Stimulated activated CD4-positive, alpha-beta T cell treated with anti-CD3 and anti-CD28 coated beads, Interleukin-2, amount 100 ng/mL, for 24 hours (primary cell): ENCODE measurements around the gene SCNN1A.

Experiments used
- DNase-seq, 2 donors: peaks; one replicate each; pipeline ENCODE4 v3.0.0-alpha.2; 2020

SCNN1A gene

GRCh38 chr12:6367969-6368892, 7.1 kb downstream of the SCNN1A start:
- DNase-seq, result no peak

GRCh38 chr12:6367065-6367968, 8.0 kb downstream of the SCNN1A start:
- DNase-seq, result peak; percentile 36 to 38

DNA sequence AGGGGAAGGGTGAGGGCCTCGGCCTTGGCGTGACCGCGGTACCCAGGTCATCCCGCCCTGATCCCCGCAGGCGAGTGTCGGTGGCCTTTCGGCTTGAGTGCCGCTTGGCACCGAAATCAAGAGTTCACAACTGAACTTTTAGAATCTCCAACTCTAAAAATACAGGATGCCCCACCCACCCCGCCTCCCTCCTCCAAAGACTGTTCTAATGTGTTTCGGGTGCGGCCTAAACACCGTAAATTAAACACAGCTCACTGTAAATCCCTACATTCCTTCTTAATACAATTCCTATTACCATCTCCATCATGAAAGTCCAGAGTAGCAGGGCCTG, 11.4 kb downstream of the SCNN1A start:
- DNase-seq, result peak in 1 of 2 donors; percentile 30

DNA sequence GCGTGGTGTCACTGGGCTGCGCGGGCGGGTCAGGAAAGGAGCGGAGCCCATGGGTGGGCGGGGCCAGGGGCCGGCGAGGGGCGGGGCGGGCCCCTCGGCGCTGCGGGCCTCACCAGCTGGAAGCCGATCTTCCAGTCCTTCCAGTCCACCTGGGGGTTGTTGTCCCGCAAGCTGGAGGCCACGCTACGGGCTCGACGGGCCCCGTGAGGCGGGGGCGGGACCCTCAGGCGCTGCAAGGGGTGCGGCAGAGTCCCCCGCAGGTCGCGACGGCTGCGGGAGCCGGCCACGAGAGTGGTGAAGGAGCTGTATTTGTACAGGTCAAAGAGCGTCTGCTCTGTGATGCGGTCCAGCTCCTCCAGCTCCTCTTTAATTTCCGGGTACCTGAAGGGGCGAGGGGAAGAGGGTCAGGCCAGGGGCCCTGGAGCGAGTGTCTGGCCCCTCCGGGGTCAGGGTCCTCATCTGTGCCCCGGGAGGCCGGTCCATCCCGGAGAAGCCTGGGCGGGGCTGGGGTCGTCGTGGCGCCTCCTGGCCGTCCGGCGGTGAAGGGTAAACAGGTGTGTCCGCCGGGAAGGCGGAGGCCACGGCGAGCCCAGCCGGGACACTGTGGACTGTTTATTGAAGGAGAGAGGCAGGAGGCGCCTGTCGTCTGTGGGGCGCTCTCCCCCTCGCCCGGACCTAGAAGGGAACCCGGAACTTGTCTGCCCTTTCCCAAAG, 11.9 kb downstream of the SCNN1A start:
- peak; percentile 72 to 79 for DNase-seq

DNA sequence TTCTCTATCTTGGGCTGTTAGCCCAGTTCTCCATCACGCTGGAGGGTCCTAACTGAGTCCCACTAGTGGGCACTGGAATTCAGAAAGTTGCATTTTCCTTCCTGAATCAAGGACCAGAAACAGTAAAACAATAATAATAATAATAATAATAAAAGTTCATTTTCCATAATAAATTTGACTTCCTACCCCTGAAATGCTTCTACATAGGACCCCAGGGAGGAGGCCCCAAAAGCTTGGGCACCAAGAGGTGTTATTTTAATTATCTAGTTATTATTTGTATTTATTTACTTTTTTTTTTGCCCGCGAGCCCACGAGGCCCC, 12.4 kb downstream of the SCNN1A start:
- no peak for DNase-seq

GRCh38 chr12:6362403-6362802, 13.0 kb downstream of the SCNN1A start:
- no peak for DNase-seq

- DNase-seq, result no peak
These were observed 13.5 kb downstream of the SCNN1A start for GRCh38 chr12:6361834-6362233.

- no peak for DNase-seq
These were observed 14.5 kb downstream of the SCNN1A start for GRCh38 chr12:6360578-6361490.

- no peak for DNase-seq
These were observed 15.2 kb downstream of the SCNN1A start for GRCh38 chr12:6360080-6360571.

DNA sequence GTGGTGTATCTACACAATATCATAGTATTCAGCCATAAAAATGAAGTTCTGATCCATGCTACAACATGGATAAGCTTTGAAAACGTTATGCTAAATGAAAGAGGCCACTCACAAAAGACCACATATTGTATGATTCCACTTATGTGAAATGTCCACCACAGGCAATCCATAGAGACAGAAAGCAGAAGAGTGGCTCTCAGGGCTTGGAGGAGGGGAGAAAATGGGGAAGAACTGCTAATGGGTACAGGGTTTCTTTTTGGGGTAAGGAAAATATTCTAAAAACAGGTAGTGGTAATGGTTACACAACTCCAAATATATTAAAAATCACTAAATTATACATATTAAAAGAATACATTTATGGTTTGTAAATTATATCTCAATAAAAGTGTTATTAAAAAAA, 16.5 kb downstream of the SCNN1A start:
- no peak for DNase-seq

- no peak for DNase-seq
These were observed 19.0 kb downstream of the SCNN1A start for GRCh38 chr12:6356374-6356820.

- no peak for DNase-seq
These were observed 19.6 kb downstream of the SCNN1A start for GRCh38 chr12:6355491-6356373.

DNA sequence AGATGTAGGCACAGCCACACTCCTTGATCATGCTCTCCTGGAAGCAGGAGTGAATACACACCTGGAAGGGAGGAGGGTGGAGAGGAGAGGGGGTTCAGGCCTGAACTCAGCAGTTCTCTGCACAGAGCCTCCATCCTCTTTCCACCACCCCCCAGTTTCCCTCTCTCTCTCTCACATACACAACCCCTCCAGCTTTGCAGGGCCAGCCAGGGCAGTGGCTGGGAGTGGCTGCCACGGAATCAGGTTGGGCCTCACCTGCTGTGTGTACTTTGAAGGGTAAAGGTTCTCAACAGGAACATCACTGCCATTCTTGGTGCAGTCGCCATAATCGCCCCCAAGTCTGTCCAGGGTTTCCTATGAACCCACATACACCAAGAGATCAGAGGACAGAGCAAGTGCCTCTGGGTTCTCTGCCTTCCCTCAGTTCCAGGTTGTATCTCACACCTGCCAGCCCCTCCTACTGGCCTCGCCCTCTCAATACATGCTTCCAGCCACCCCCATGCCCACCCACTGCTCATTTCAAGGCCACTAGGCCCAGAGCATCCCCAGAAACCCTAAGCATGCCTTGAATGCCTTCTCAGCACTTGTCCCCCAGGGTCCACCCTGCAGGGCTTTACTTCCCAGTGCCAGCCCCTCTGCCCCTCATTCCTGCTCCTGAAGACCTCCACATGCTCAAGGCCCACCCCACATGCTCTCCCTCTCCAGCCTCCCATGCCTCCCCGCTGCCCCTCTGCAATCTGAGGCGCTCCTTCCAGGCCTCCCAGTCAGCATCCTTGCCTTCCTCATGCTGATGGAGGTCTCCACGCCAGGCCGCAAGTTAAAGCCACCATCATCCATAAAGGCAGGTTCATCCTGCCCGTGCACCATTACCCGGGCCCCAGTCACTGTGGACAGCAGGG, 20.6 kb downstream of the SCNN1A start:
- DNase-seq, result no peak

DNA sequence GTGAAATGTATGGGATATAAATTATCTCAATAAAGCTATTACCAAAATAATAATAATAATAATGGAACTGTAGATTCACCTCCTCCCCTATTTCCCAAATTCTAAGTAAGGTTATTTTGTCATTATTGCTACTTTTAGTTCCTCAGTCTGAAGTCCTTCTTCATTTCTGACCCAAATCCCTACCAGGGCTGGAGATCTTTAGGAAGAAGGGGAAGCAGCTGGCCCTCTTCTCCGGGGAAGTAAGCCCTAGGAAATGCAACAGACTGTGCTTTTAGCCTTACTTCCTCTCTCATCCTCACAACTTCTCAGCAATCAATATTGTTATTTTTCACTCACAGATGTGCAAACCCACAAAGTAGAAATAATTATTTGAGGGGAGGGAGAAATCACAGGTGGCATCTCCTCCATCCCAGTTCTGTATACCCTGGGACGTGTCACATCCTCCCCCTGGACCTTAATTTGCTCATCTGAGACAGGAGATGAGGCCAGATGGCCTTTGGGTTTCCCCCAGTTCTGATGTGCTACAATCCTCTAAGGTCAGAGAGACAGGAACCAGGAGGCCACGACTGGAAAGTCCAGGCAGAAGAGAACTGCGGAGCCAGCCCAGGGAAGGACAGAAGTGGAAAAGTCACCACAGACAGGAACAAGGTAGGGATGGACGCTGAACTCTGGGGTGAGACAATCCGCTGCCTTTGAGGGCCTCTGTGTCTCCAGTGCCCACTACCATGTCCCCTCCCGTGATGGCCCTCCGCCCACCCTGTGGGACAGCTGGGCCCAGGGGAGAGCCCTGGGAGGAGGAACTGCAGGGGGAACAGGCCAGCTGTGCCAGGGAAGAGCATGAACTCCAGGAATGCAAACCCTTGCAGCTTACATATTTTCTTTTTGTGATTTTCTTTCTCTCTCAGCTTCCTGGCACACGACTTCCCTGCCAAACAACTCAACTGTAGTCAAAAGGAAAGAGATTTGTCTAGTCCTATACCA, 22.9 kb downstream of the SCNN1A start:
- no peak for DNase-seq

DNA sequence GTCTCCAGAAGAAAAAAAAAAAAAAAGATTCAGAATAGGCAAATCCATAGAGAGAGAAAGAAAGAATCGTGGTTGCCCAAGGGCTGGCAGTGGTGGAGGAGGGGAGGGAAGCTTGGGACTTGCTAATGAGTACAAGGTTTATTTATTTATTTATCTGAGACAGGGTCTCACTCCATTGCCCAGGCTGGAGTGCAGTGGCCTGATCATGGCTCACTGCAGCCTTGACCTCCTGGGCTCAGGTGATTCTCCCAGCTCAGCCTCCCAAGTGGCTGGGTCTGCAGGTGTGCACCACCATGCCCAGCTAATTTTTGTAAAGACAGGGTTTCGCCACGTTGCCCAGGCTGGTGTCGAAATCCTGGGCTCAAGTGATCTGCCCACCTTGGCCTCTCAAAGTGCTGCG, 23.7 kb downstream of the SCNN1A start:
- DNase-seq, result no peak

DNA sequence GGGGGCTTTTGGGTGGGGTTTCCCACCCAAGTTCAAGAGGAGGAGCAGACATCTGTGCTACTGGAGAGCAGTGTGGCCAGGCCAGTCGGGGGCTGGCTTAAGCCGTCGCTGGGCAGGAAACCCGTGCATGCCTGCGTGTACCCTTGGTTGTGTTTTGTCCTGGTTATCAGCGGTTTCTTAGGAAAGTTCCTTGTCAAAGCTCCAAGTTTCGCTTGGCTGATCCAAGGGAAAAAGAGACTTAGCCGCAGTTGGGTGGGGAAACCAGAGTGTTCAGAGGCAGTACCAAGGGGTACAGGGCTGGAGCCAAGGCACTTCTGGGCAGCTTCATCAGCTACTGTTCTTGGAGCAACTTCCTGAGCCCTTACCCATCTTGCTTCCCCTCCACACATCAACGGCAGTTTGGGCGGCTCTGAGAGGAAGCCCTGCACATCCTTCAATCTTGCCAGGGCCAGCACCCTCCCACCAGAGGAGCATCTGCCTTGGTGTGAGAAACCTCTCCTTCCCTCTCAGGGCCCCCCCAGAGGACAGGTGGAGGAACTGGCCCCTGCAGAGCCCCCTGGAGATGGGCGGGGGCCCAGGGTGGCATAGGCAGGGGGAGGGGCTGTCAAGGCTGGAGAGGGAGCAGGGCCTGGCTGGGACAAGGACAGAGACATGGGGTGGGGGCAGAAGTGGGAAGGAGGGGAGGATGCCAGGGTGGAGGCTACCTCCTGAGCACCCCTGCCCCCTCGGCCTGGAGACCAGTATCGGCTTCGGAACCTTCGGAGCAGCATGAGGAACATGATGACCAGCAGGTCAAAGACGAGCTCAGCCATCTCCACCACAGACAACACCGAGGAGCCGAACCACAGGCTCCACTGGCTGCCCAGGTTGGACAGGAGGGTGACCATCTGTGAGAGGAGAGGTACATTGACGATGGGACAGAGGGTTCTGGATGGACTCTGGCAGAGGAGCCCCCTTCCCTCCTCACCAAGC, 27.7 kb downstream of the SCNN1A start:
- no peak for DNase-seq

DNA sequence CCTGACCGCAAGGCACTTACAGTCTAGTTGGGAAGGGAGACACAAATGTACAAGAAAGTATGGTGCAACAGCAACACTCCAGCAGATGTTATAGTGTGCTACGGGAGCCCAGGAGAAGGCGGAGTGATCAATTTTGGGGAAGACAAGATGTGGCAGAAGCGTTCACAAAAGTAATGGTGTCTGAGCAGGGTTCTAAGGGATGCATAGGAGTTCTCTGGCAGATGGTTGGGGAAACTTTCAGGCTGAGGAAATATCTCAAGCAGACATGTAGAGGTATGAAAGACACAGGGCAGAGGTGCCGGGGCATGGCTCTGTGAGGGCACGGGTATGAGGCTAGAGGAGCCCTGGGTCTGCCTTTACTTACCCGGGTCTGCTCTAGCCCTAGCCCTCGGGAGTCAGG, 28.4 kb downstream of the SCNN1A start:
- DNase-seq, result no peak
